Mucosa of rectum (tissue), 2 donors: ENCODE results near the gene COL11A2.
A peak's percentile ranks its signal among the peaks of the same experiment; 100 is the strongest.

Experiments
- H3K27ac ChIP-seq, 2 donors: one replicate each; pipeline ENCODE4 v1.7.0; 2013; ENCODE audit warnings: inconsistent platforms in 2 of 2, low read depth in 2 of 2, low read length in 2 of 2
- H3K27me3 ChIP-seq, 2 donors: one replicate each; pipeline ENCODE4 v1.7.0; 2013; ENCODE audit warnings: low read length in 2 of 2; ENCODE audit not compliant: control insufficient read depth in 2 of 2, insufficient read depth in 2 of 2
- H3K36me3 ChIP-seq, 2 donors: one replicate each; pipeline ENCODE4 v1.7.0; 2013; ENCODE audit warnings: low read length in 2 of 2; ENCODE audit not compliant: control insufficient read depth in 2 of 2, insufficient read depth in 2 of 2
- H3K4me1 ChIP-seq, 2 donors: one replicate each; pipeline ENCODE4 v1.7.0; 2013; ENCODE audit warnings: low read length in 2 of 2, mild to moderate bottlenecking in 1 of 2; ENCODE audit not compliant: control insufficient read depth in 2 of 2, insufficient read depth in 2 of 2
- H3K4me3 ChIP-seq, 2 donors: one replicate each; pipeline ENCODE4 v1.7.0; 2013; ENCODE audit warnings: low read length in 2 of 2
- H3K9ac ChIP-seq, 2 donors: one replicate each; pipeline ENCODE4 v1.7.0; 2013; ENCODE audit warnings: low read length in 2 of 2, low read depth in 1 of 2, mild to moderate bottlenecking in 1 of 2
- H3K9me3 ChIP-seq, 2 donors: one replicate each; pipeline ENCODE4 v1.7.0; 2013; ENCODE audit warnings: low read length in 2 of 2; ENCODE audit not compliant: control insufficient read depth in 2 of 2
- donor health status: healthy.
- donor health status: Normal muscosa, but diverticular disease.

COL11A2 gene

DNA sequence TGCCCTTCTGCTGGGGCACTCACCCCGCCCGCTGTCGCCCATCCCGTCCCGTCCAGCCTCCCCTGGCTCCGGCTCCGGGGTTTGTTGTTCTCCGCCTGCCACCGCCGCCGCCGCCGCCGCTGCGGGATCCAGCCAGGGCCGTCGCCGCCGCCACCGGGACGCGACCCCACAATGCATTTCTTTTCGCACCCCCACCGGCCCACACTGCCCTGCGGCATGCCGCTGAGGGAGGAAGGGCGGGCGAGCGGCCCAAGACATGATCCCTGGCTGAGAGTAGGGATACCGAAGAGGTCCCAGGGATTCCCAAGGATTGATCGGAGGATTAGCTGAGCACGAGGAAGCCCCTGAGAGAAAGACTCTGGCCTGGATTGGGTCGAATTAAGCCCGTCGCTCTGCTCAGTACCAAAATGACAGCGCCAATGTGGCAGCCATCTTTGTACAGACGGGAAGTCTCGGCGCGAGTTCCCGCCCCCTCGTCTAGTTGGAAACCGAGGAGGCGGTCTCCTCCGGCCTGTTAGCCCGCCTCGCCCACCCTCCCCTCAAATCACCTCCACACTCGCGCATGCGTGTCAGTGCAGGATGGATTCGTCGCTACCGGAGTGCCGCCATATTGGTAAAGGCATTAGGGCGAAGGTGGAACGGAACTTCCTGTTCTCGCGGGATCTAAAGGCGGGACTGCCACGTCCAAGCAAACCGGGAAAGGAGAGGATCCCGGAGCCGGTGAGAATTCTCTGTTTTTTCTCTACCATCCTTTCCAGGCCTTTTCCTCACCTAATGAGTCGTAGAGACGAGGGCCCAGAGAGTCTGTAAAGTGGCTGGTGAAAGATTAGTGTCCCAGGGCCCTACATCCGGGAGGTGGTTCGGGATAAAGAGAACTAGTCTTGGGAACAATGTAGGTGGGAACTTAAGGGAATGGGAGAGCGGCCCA is 8.2 kb upstream of the COL11A2 start, which contains the start of the genes RXRB and SLC39A7:
Gene RXRB, minus strand, starts transcription at position 447 of the 928 bp plus-strand sequence. Its CDS starts 189 bp downstream, at position 258.
Gene SLC39A7, plus strand, starts transcription at position 649 of the 928 bp plus-strand sequence. CDS start 379 bp downstream, outside the sequence.
- H3K36me3 ChIP-seq: peaks cover 40 to 44% of the 10 kb centered on the region in 2 donors

DNA sequence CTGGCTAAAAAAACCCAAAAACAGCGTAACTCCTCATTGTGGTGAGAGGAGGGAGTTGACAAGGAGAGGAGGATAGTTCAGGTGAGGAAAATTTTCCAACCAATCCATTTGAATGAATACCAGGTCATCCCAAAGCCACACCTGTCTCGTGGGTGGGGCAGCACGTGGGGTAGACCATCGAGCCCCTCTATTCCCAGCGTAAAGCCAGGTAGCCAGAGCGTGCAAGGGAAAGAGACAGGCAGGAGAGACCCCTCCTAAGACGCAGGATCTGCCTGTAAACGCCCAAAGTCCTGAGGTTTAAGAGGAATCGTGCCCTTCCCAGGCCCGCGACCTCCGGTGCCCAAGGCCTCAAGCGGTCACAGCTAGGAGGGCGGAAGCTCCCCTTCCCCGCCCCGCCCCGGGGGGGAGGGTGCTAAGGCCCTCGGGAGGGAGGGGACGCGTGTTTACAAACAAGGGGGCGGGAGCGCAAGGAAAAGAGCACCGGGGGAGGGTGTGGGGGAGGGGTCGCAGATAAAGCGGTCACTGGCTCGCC is 7.5 kb upstream of the COL11A2 start:
- Histone ChIP-seq H3K27ac (peak overlapping the region; percentile 97 to 99), H3K36me3 (peaks cover 47 to 51% of the 10 kb centered on the region in 2 donors), H3K9ac (peak overlapping the region; percentile 95 to 98), H3K27me3 (no peaks in the 10 kb centered on the region), H3K4me1 (peaks cover 30 to 39% of the 10 kb centered on the region in 2 donors), H3K4me3 (peak overlapping the region; percentile 94 to 99), H3K9me3 (no peaks in the 10 kb centered on the region)

More for the DNA sequence above, 8.2 kb upstream of the COL11A2 start, which contains the start of the genes RXRB and SLC39A7:
- Histone ChIP-seq H3K4me1 (peaks cover 37 to 45% of the 10 kb centered on the region in 2 donors), H3K27ac (peak within 1 kb of the TSS; percentile 97 to 99), H3K9me3 (no peaks in the 10 kb centered on the region), H3K9ac (peak within 1 kb of the TSS; percentile 95 to 98), H3K27me3 (no peaks in the 10 kb centered on the region), H3K4me3 (peak within 1 kb of the TSS; percentile 94 to 99)

DNA sequence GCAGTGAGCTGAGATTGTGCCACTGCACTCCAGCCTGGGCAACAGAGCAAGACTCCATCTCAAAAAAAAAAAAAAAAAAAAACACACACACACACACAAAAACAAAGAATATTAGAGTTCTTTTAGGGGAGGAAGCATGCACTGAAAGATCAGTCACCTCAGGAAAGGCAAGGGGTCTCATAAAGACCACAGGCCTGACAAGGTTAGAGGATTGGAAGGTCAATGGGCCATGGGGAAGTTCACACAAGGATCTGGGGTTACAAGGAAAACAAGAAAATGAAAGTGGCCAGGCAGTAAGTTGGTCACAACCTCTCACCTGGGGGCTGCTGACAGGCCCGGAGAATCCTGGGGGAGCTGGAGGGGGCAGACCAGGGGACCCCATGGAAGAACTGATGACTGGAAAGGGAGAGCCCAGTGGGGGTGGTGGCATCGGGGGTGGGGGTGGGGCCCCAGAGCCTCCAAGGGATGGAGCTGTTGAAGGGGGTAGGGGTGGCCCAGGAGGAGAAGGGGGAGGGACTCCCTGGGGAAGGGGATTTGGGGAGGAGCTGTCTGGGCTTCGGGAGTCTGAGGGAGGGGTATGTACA is 6.7 kb upstream of the COL11A2 start:
- no peak overlapping the region for H3K27ac ChIP-seq
- H3K27me3 ChIP-seq: no peaks in the 10 kb centered on the region
- H3K9me3 ChIP-seq: no peaks in the 10 kb centered on the region
- H3K9ac ChIP-seq: peak overlapping the region in 1 of 2 donors; percentile 95
- peaks cover 51 to 57% of the 10 kb centered on the region in 2 donors for H3K36me3 ChIP-seq
- peak overlapping the region in 1 of 2 donors; percentile 99 for H3K4me3 ChIP-seq
- H3K4me1 ChIP-seq: peaks cover 28 to 33% of the 10 kb centered on the region in 2 donors

- Histone ChIP-seq H3K27ac (no peak overlapping the region), H3K9me3 (no peaks in the 10 kb centered on the region), H3K4me3 (no peak overlapping the region), H3K36me3 (peaks cover 46 to 50% of the 10 kb centered on the region in 2 donors), H3K27me3 (no peaks in the 10 kb centered on the region), H3K4me1 (peaks cover 27 to 28% of the 10 kb centered on the region in 2 donors), H3K9ac (no peak overlapping the region)
Observed at GRCh38 chr6:33198159-33198852, 6.0 kb upstream of the COL11A2 start.

GRCh38 chr6:33197431-33198048 is 5.3 kb upstream of the COL11A2 start:
- H3K4me1 ChIP-seq: peaks cover 31 to 34% of the 10 kb centered on the region in 2 donors
- no peak overlapping the region for H3K9ac ChIP-seq
- H3K27ac ChIP-seq: no peak overlapping the region
- H3K4me3 ChIP-seq: no peak overlapping the region
- peaks cover 38 to 43% of the 10 kb centered on the region in 2 donors for H3K36me3 ChIP-seq
- no peaks in the 10 kb centered on the region for H3K9me3 ChIP-seq
- H3K27me3 ChIP-seq: peaks cover 0 to 1% of the 10 kb centered on the region in 2 donors

GRCh38 chr6:33195304-33196165 is 3.3 kb upstream of the COL11A2 start:
- H3K9ac ChIP-seq: no peak overlapping the region
- H3K27ac ChIP-seq: no peak overlapping the region
- peaks cover 30 to 33% of the 10 kb centered on the region in 2 donors for H3K36me3 ChIP-seq
- peaks cover 21 to 24% of the 10 kb centered on the region in 2 donors for H3K4me1 ChIP-seq
- no peak overlapping the region for H3K4me3 ChIP-seq
- H3K27me3 ChIP-seq: peaks cover 14 to 17% of the 10 kb centered on the region in 2 donors
- H3K9me3 ChIP-seq: no peaks in the 10 kb centered on the region

GRCh38 chr6:33194431-33194979 is 2.2 kb upstream of the COL11A2 start:
- Histone ChIP-seq H3K9me3 (no peaks in the 10 kb centered on the region), H3K27ac (no peak overlapping the region), H3K4me3 (no peak overlapping the region), H3K27me3 (peaks cover 18 to 21% of the 10 kb centered on the region in 2 donors), H3K4me1 (peaks cover 18 to 20% of the 10 kb centered on the region in 2 donors), H3K9ac (no peak overlapping the region), H3K36me3 (peaks cover 30 to 33% of the 10 kb centered on the region in 2 donors)

GRCh38 chr6:33193619-33194018 is 1.4 kb upstream of the COL11A2 start:
- Histone ChIP-seq H3K4me3 (no peak overlapping the region), H3K27me3 (peaks cover 22% of the 10 kb centered on the region in 2 donors), H3K27ac (no peak overlapping the region), H3K4me1 (peaks cover 13 to 14% of the 10 kb centered on the region in 2 donors), H3K9ac (no peak overlapping the region), H3K9me3 (no peaks in the 10 kb centered on the region), H3K36me3 (peaks cover 30 to 33% of the 10 kb centered on the region in 2 donors)
